ENCODE data around the gene FMN1.

- TF ChIP-seq EZH2 (IDR thresholded peaks at IDR 0.05) (no peak), POLR2AphosphoS5 (IDR thresholded peaks at IDR 0.05; ENCODE audit: borderline replicate concordance, low read depth, low read length) (no peak)
Observed at GRCh38 chr15:32843219-32843815, 351.2 kb downstream of the FMN1 start.

All from SK-N-MC (cell line).